ENCODE results near the gene TMEM273.

DNA sequence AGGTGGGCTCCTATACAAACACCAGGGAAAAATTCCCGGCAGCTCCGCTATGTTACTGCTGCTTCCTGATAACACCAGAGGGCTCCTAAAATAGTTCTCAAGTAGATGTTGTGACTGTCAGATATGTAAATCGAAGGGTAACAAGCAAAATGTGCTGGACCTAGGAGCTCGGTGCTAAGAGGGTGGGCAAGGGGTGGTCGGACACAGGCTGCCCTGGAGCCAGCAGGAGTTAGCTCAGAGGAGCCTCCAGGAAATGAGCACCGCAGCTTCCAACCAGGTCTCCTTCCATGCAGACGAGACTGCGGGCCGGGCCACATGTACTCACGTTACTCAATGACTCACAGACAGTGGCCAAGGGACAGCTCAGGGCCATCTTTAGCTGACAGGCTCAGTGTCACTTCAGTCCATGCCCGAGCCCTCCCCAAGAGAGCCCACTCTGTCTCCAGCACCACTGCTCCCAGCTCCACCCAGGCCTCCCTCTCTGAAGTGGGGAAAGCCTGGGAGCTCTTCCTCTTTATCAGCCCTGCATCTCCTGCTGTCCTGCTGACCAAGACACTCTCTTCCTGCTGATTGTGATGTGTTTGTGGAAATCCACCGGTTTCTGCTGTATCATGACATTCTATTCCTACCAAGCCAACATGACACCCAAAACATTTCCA lies 37.2 kb upstream of the TMEM273 start:
- TF ChIP-seq GABPA (IDR thresholded peaks at IDR 0.05; ENCODE audit: low read depth) (no peak), SIN3A (IDR thresholded peaks at IDR 0.05; ENCODE audit: borderline replicate concordance, low read depth, low read length) (no peak), EP300 (IDR thresholded peaks at IDR 0.05; ENCODE audit: borderline replicate concordance in 1 of 2, low read depth in 1 of 2, low read length in 1 of 2) (no peak), POLR2AphosphoS5 (IDR thresholded peaks at IDR 0.05; ENCODE audit: low read depth, low read length) (no peak), RCOR1 (IDR thresholded peaks at IDR 0.05; ENCODE audit: low read length) (no peak), NRF1 (IDR thresholded peaks at IDR 0.05; ENCODE audit: low read depth, low read length) (no peak), TAF1 (IDR thresholded peaks at IDR 0.05; ENCODE audit: borderline replicate concordance, low read depth, low read length) (no peak), FOXM1 (IDR thresholded peaks at IDR 0.05; ENCODE audit: low read depth) (no peak)
- TF ChIP-seq, protein P1, sequence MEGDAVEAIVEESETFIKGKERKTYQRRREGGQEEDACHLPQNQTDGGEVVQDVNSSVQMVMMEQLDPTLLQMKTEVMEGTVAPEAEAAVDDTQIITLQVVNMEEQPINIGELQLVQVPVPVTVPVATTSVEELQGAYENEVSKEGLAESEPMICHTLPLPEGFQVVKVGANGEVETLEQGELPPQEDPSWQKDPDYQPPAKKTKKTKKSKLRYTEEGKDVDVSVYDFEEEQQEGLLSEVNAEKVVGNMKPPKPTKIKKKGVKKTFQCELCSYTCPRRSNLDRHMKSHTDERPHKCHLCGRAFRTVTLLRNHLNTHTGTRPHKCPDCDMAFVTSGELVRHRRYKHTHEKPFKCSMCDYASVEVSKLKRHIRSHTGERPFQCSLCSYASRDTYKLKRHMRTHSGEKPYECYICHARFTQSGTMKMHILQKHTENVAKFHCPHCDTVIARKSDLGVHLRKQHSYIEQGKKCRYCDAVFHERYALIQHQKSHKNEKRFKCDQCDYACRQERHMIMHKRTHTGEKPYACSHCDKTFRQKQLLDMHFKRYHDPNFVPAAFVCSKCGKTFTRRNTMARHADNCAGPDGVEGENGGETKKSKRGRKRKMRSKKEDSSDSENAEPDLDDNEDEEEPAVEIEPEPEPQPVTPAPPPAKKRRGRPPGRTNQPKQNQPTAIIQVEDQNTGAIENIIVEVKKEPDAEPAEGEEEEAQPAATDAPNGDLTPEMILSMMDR (IDR thresholded peaks at IDR 0.05): no peak
- TF ChIP-seq, protein P2, sequence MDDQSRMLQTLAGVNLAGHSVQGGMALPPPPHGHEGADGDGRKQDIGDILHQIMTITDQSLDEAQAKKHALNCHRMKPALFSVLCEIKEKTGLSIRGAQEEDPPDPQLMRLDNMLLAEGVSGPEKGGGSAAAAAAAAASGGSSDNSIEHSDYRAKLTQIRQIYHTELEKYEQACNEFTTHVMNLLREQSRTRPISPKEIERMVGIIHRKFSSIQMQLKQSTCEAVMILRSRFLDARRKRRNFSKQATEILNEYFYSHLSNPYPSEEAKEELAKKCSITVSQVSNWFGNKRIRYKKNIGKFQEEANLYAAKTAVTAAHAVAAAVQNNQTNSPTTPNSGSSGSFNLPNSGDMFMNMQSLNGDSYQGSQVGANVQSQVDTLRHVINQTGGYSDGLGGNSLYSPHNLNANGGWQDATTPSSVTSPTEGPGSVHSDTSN (IDR thresholded peaks at IDR 0.05): no peak

Measured in SK-N-SH (cell line).